ENCODE data around the gene TMEM201. TPM values are rescaled to one million over a fixed set of nuclear protein-coding genes. Genes with fewer than 3 reads are reported as not detected.

TMEM201 gene
- total and polyA plus RNA-seq, 2 of the 8 experiments (the other 6 are each of a cell fraction or from before 2014, with no cell fraction given) = 8.2 to 27.1 TPM

DNA sequence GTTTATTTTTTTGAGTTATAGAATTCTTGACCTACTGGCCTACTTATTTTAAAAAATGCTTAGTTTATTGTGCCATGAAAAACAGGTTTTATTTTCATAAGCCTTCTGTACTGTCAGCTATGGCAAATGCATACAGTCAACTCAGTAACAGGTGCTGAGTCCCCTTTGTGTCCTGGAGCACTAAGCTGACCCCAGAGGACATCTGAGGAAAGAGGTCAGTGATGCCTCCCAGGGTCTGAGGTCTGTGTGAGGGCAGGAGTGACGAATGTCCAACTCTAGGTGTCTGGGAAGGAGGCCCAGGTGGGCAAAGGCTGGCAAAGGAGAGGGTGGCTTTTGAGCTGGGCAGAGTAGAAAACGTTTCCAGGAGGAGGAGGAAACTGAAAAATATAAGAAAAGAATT is 7.8 kb upstream of the TMEM201 start:
- Histone ChIP-seq H3K14ac (ENCODE audit: insufficient read length) (no peak overlapping the region), H4K5ac (ENCODE audit: insufficient read length, low read depth, low read length) (no peak overlapping the region), H2BK20ac (ENCODE audit: low read length) (no peak overlapping the region), H3K9ac (replicated peaks in 1 of 4; ENCODE audit: extremely low read depth in 1 of 4, low read depth in 3 of 4, low read length in 3 of 4) (no peak overlapping the region), H3K4ac (replicated peaks; ENCODE audit: insufficient read length, low read depth, low read length) (no peak overlapping the region), H3K23me2 (ENCODE audit: low read depth, low read length) (no peaks in the 10 kb centered on the region), H3K23ac (ENCODE audit: insufficient read length) (no peak overlapping the region), H3K79me1 (ENCODE audit: low read depth, low read length) (peaks cover 3% of the 10 kb centered on the region; the same call in 1 of the 2 replicates), H2BK5ac (ENCODE audit: low read depth, low read length) (no peak overlapping the region), H2AFZ (ENCODE audit: low read length) (no peak overlapping the region), H3K18ac (ENCODE audit: extremely low read depth, low read length) (no peak overlapping the region), H4K91ac (replicated peaks; ENCODE audit: insufficient read length, low read length) (no peak overlapping the region), H3K9me3 (ENCODE audit: insufficient read depth in 2 of 2, low read depth in 1 of 2, low read length in 1 of 2) (no peaks in the 10 kb centered on the region), H4K8ac (ENCODE audit: extremely low read depth, insufficient read depth, low read length) (no peak overlapping the region), H2BK15ac (ENCODE audit: low read length) (no peak overlapping the region), H3K56ac (replicated peaks; ENCODE audit: insufficient read length, low read depth, low read length) (no peak overlapping the region), H2BK12ac (ENCODE audit: low read depth, low read length) (no peak overlapping the region), H4K20me1 (replicated peaks in 1 of 2; ENCODE audit: control insufficient read depth in 1 of 2, insufficient read depth in 2 of 2, low read length in 2 of 2) (peaks cover 2 to 7% of the 10 kb centered on the region in 2 experiments), H2BK120ac (replicated peaks; ENCODE audit: low read depth, low read length) (no peak overlapping the region), H3K36me3 (ENCODE audit: control insufficient read depth in 2 of 4, insufficient read depth in 4 of 4, low read length in 3 of 4) (peaks cover 0 to 40% (median 21%) of the 10 kb centered on the region in 4 experiments; a peak in 7 of 8 replicates), H3K27me3 (replicated peaks in 1 of 4; ENCODE audit: control insufficient read depth in 3 of 4, extremely low read depth in 1 of 4, insufficient read depth in 3 of 4, low read length in 3 of 4) (no peaks in the 10 kb centered on the region), H3K27ac (ENCODE audit: low read depth, low read length) (no peak overlapping the region), H3K4me1 (replicated peaks in 1 of 4; ENCODE audit: control insufficient read depth in 3 of 4, insufficient read depth in 4 of 4, low read length in 3 of 4) (no peaks in the 10 kb centered on the region), H2AK5ac (ENCODE audit: low read depth, low read length) (no peak overlapping the region), H3K4me2 (ENCODE audit: insufficient read depth in 1 of 2, low read depth in 2 of 2, low read length in 2 of 2) (no peak overlapping the region), H3K4me3 (ENCODE audit: extremely low read depth in 1 of 4, insufficient read depth in 2 of 4, low read depth in 3 of 4, low read length in 4 of 4) (no peak overlapping the region), H3K79me2 (ENCODE audit: control insufficient read depth in 1 of 2, insufficient read depth in 2 of 2, low read length in 2 of 2) (no peaks in the 10 kb centered on the region)
- TF ChIP-seq CBX5 (IDR thresholded peaks at IDR 0.05; ENCODE audit: low read depth, low read length) = no peak
- no peak for DNase-seq (ENCODE audit: low read depth in 1 of 2, low spot score in 2 of 2)
- WGBS, 2 experiments (ENCODE audit: extremely low coverage in 1 of 2, insufficient coverage in 1 of 2, insufficient read length in 1 of 2, insufficient replicate concordance in 2 of 2, low coverage in 1 of 2, low lambda C conversion rate in 2 of 2, missing lambda C conversion rate in 1 of 2) = 81% methylated on average over 2 of the region's 2 CpGs; no CpG with 5 or more reads in 1 of the 2 experiments
- ChIA-PET CTCF (ENCODE audit: partially characterized antibody) (interaction anchor here (0.7 to 1.2 kb wide), 2 partner anchors 9 to 142 kb away, joined by 3 read pairs; no protein-coding TSS in a partner anchor), POLR2A (ENCODE audit: partially characterized antibody) (interaction anchor here (1.0 to 1.3 kb wide), 2 partner anchors 12 to 42 kb away, joined by 3 read pairs; partner anchors contain the start of gene SLC25A33)
- FAIRE-seq = no peak
